Subcutaneous adipose tissue (tissue), 4 donors: ENCODE data around the gene CDH16. TPM values are rescaled to one million over a fixed set of nuclear protein-coding genes. Genes with fewer than 3 reads are reported as not detected.

Experiments used
- total RNA-seq, 4 donors: library from RNA; depleted of rRNA; stranded (reverse); fragments of >200 nt; gene quantifications; one replicate each; pipeline ENCODE4 v1.1.0, GENCODE V29; 2016
- TF ChIP-seq, protein P1 (sequence below): fragments of 450-650 bp; IDR thresholded peaks from one replicate; pipeline ENCODE4 v1.5.1; 2016; ENCODE audit warnings: low read depth, mild to moderate bottlenecking, control low read depth, antibody characterized with exemption, moderate library complexity

Gene CDH16
- total RNA-seq, 4 donors from 2014 or later = not detected

DNA sequence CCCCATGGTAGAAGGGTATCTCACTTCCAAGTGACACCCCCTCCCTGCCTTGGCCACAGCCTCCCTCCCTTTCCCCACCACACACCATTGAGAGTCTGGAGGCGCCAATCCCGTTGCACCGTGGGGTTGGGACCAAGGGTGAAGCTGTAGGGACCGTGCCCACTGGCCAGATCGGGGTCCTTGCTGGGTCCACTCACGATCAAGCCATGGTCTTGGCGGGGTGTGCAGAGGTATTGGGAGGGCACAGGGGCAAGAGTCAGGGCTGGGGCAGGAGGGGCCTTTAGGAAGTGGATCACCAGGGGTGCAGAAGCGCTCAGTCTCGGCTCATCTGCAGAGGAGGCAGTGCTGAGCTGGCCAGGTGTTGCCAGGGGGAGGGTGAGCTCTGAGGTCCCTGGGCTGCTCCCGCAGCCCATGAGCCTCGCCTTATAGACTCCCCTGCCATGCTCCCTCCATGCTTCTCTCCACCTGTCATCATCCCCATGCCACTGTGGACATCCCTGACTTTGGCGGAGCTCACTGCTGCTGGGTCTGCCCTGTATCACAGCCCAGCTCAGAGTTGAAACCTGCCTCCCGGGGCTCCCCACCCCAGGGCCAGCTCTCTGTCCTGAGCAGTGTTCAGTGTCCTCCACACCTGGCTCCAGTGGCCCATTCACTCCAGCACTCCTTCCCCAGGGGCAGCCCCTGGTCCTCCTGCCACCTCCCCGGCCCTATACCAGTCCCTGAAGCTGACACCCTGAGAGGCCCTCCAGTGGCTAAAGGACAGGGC is 8.3 kb downstream of the CDH16 start:
- TF ChIP-seq, protein P1, sequence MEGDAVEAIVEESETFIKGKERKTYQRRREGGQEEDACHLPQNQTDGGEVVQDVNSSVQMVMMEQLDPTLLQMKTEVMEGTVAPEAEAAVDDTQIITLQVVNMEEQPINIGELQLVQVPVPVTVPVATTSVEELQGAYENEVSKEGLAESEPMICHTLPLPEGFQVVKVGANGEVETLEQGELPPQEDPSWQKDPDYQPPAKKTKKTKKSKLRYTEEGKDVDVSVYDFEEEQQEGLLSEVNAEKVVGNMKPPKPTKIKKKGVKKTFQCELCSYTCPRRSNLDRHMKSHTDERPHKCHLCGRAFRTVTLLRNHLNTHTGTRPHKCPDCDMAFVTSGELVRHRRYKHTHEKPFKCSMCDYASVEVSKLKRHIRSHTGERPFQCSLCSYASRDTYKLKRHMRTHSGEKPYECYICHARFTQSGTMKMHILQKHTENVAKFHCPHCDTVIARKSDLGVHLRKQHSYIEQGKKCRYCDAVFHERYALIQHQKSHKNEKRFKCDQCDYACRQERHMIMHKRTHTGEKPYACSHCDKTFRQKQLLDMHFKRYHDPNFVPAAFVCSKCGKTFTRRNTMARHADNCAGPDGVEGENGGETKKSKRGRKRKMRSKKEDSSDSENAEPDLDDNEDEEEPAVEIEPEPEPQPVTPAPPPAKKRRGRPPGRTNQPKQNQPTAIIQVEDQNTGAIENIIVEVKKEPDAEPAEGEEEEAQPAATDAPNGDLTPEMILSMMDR = no peak

DNA sequence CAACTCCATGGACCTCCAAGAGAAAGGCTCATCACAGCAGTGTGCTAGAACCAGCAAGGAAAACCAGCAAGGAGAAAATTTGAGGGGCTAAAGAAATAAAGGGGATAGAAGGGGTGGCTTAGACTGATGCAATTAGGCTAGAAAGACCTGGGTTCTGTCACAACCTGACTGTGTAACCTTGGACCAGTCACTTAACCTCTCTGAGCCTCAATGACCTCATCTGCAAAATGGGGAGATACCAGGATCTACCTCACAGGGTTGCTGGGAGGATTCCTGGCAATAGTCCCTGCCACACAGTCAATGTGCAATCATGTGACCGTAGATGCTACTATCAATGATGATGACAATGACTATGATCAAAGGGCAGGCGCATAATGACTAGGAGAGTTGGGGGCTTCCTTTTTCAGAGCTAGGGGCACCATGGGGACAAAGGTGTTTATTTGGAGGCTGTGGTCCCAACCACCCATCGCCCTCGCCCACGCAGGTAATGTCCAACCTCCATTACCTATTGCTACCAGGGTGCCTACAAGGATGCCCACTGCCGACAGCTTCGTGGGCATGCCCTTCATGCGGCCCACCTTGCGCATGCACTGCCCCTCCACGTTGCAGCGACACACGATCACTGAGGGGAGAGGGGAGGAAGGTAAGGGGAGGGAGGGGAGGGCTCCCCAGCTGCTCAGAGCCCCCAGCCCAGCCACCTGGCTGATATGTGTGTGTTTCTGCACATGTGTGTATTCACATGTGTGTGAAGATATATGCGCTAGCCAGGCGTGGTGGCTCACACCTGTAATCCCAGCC is 9.7 kb downstream of the CDH16 start:
- TF ChIP-seq, protein P1 = no peak

DNA sequence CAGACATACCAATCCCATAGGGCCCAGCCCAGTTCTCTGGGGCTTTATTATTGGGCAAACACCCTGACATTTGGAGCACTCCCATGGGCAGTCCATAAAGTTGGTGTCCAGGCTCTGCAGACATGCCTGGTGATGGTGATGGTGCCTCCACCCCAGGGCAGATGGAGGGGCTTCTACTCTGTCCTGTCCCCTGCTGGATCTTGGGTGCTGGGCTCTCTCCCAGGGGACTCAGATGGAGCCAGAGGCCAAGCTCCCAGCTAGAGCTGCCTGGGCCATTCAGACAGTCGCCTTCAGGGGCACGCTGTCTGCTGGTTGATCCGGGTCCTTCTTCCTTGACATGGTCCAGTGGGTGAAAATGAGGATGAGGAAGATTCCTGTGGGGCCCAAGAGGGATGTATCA is 10.6 kb downstream of the CDH16 start:
- TF ChIP-seq, protein P1 = no peak

DNA sequence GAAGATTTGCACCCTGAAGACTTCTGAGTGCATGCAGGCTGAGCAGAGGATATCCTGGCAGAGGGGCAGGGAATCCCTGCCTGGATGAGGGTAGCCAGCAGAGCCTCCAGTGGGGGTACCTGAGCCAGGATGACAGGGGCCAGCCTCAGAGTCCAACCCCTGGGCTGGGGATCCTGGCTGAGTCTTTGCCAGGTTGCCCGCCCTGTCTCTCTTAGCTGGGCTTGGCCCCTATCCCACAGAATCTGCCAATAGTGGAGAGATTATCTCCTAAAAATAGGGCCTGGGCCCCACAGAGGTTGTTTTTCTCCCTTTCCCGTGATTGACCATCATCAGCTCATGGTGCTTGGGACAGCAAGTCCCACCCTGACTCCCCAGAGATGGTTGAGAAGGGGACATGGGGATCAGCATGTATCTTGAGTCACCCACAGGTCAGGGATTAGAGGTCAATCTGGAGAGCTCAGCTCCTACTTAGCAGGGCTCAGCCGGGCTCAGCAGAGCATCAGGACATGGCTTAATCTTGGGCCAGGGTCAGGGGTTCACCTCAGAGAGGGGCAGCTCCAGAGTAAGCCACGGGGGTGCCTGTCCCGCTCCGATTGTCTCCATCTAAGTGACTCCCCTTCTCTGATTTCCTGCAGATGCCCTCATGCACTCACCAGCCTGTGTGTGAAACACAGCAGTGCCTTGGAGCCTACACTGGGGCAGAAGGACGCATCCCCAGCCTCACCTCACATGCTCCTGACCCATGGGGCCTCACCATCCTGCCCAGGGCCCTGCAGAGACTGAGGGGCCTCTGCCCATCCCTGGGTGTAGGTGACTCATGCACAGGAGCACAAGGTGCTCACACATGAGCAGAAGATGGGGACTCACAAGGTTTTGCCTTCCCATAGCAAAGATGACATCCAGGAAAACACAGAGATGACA is 11.5 kb downstream of the CDH16 start:
- TF ChIP-seq, protein P1 = no peak

DNA sequence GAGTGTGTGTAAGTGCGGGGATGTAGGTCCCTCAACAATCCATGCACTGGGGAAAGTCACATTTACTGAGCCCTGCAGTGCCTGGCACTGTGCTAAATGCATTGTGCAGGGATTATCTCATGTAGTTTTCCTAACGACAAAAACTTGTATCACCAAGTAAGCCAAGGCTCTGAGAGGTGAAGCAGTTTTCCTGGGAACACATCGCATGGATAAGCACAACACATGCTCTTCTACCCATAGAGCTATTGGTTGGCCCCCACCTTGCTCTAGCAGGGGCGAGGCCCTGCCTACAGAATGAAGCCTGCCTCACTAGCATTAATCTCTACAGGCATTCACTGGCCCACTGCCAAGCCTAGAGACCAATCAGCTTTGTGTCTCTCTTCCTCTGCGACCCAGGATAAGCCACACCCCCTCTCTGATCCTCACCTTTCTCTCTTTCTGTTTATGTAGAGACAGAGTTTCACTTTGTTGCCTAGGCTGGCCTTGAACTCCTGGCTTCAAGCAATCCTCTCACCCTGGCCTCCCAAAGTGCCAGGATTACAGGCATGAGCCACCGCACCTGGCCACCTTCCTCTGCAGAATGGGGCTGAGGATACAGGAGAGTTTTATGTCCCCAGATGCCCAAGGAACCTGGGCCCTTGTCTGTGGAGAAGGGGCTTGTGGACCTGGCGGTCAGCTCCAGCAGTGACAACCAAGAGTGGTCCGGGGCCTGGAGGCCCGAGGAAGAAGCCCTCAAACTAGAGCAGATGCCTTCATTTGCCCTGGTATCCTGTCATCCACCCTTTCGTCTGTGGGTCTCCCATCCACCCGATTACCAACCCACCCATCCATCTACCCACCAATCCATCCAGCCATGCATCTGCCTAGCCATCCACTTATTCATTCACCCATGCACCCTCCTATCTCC is 12.8 kb downstream of the CDH16 start:
- TF ChIP-seq, protein P1 = no peak

DNA sequence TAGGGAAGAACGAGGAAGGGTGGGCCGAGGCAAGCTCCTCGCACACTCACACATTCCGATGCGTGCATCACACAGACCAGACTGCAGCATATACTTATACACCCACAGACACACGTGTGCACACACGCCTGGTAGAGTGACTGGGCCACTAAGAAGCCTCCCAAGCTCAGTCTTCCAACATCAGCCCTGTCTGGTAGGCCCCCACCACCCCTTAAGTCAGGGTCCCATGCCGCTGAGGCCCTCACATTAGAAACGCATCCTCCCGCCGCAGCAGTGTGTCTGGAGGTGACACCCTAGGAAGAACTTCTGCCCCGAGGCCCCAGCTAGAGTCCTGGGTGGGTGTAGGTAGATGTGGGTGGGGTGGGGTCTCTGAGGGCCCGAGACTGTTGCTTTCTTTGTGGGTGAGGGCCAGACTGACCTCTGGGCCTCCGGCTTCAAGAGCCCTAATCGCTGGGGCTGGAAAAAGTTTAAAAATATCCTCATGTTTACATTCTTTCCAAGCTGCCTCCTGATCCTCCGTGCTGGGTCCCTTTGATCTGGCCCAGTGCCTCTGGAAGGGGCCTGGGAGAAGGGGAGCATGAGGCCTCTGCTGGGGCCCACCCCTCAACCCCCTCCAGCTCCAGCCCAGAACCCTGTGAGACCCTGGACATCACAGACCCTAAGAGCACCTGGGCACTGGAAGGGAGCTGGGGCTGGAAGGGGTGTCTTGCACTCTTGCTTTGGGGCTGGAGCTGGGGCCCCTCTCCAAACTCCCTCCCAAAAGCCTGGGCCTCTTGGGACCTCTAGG is 13.6 kb downstream of the CDH16 start:
- TF ChIP-seq, protein P1 = no peak
